G401 (cell line): ENCODE results near the gene FBXW7. TPM values are rescaled to one million over a fixed set of nuclear protein-coding genes. Genes with fewer than 3 reads are reported as not detected.
A peak's percentile ranks its signal among the peaks of the same experiment; 100 is the strongest.

ENCODE experiments used
- DNase-seq: peaks from one replicate; pipeline ENCODE4 v3.0.0-alpha.2; 2015; ENCODE audit warnings: low spot score
- in situ Hi-C: cut with HindIII; loops from 2 replicates; pipeline ENCODE4 v1.10.0; 2016; ENCODE audit warnings: low sequenced_read_pairs, mixed read lengths
- total RNA-seq: library from RNA; depleted of rRNA; stranded (reverse); fragments of >200 nt; shearing (Covaris generic); gene quantifications from 2 replicates; pipeline ENCODE4 v1.2.3, GENCODE V29; 2014

Gene FBXW7
- total RNA-seq, 1 experiment from 2014 or later: 59.5 TPM

GRCh38 chr4:152522245-152522644 is 13.6 kb downstream of the FBXW7 start:
- DNase-seq: no peak
- in situ Hi-C loops: no loop called here

GRCh38 chr4:152516156-152516555 is 19.7 kb downstream of the FBXW7 start:
- in situ Hi-C loops: no loop called here
- DNase-seq: no peak

GRCh38 chr4:152515678-152516077 is 20.2 kb downstream of the FBXW7 start:
- no peak for DNase-seq
- in situ Hi-C loops: no loop called here

GRCh38 chr4:152514356-152514755 is 21.5 kb downstream of the FBXW7 start:
- in situ Hi-C loops: no loop called here
- DNase-seq: no peak

GRCh38 chr4:152513078-152513477 is 22.8 kb downstream of the FBXW7 start:
- DNase-seq: no peak
- in situ Hi-C loops: no loop called here

GRCh38 chr4:152512483-152512882 is 23.4 kb downstream of the FBXW7 start:
- in situ Hi-C loops: no loop called here
- DNase-seq: no peak

- DNase-seq: no peak
- in situ Hi-C loops: no loop called here
These were observed 25.3 kb downstream of the FBXW7 start for GRCh38 chr4:152510349-152511147.

GRCh38 chr4:152509595-152510225 is 26.2 kb downstream of the FBXW7 start:
- in situ Hi-C loops: no loop called here
- DNase-seq: no peak

- in situ Hi-C loops: no loop called here
- DNase-seq: no peak
These were observed 27.1 kb downstream of the FBXW7 start for GRCh38 chr4:152508818-152509217.

GRCh38 chr4:152508386-152508785 is 27.5 kb downstream of the FBXW7 start:
- in situ Hi-C loops: no loop called here
- no peak for DNase-seq

GRCh38 chr4:152503653-152504290 is 32.1 kb downstream of the FBXW7 start:
- no peak for DNase-seq
- in situ Hi-C loops: no loop called here

GRCh38 chr4:152501846-152502536 is 33.9 kb downstream of the FBXW7 start:
- DNase-seq: no peak
- in situ Hi-C loops: no loop called here

- DNase-seq: peak; percentile 87
- in situ Hi-C loops: no loop called here
These were observed 35.0 kb downstream of the FBXW7 start for GRCh38 chr4:152500800-152501434.

- in situ Hi-C loops: no loop called here
- DNase-seq: no peak
These were observed 35.6 kb downstream of the FBXW7 start for GRCh38 chr4:152500275-152500674.

- in situ Hi-C loops: no loop called here
- DNase-seq: no peak
These were observed 36.5 kb downstream of the FBXW7 start for GRCh38 chr4:152499344-152499743.

GRCh38 chr4:152494020-152494419 is 41.9 kb downstream of the FBXW7 start:
- no peak for DNase-seq
- in situ Hi-C loops: no loop called here

GRCh38 chr4:152488246-152488645 is 47.6 kb downstream of the FBXW7 start:
- no peak for DNase-seq
- in situ Hi-C loops: no loop called here

- in situ Hi-C loops: no loop called here
- no peak for DNase-seq
These were observed 49.2 kb downstream of the FBXW7 start for GRCh38 chr4:152486429-152487389.
